OCI-LY1 (cell line): ENCODE data around the gene LMO1.

Source experiments
- EZH2 ChIP-seq: fragments of 200-600 bp; sonication (generic), shearing (Covaris generic); IDR thresholded peaks from 2 replicates; pipeline ENCODE4 v1.8.0; 2017; ENCODE audit warnings: borderline replicate concordance, mixed run types, mild to moderate bottlenecking, antibody characterized with exemption, low read length, moderate library complexity, mixed read lengths
- TF ChIP-seq, protein P1 (sequence below): fragments of 200-600 bp; sonication (generic), shearing (Covaris generic); IDR thresholded peaks from 2 replicates; pipeline ENCODE4 v1.5.1; 2017; ENCODE audit warnings: mild to moderate bottlenecking, antibody characterized with exemption, low read length, moderate library complexity, mixed read lengths

DNA sequence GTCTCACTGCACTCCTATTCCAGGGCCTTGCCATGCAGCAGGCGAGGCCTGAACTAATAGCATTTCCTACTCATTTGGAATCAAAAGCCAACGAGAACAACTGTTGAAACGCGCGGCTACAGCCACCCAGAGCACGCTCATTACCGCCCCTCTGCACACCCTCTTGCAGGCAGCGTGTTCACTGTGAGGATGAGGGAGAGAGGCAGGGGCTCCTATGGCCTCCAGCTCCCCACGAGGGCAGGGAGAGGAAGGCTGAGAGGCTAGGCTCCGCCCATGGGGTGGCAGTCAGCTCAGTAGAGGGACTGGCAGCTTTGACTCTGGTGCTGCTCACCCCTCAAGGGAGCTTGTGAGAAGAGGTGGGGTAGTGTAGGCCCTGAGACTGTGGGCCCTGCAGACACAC lies 26.2 kb downstream of the LMO1 start:
- TF ChIP-seq, protein P1, sequence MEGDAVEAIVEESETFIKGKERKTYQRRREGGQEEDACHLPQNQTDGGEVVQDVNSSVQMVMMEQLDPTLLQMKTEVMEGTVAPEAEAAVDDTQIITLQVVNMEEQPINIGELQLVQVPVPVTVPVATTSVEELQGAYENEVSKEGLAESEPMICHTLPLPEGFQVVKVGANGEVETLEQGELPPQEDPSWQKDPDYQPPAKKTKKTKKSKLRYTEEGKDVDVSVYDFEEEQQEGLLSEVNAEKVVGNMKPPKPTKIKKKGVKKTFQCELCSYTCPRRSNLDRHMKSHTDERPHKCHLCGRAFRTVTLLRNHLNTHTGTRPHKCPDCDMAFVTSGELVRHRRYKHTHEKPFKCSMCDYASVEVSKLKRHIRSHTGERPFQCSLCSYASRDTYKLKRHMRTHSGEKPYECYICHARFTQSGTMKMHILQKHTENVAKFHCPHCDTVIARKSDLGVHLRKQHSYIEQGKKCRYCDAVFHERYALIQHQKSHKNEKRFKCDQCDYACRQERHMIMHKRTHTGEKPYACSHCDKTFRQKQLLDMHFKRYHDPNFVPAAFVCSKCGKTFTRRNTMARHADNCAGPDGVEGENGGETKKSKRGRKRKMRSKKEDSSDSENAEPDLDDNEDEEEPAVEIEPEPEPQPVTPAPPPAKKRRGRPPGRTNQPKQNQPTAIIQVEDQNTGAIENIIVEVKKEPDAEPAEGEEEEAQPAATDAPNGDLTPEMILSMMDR, result no peak
- TF ChIP-seq EZH2, result no peak
